GM19455 (cell line): ENCODE data around the gene TCIRG1.

ENCODE experiments used
- ATAC-seq: cut with Tn5 transposase; IDR thresholded peaks from one replicate; pipeline ENCODE4 v1.9.1; 2021; ENCODE audit not compliant: unreplicated experiment

TCIRG1 gene

DNA sequence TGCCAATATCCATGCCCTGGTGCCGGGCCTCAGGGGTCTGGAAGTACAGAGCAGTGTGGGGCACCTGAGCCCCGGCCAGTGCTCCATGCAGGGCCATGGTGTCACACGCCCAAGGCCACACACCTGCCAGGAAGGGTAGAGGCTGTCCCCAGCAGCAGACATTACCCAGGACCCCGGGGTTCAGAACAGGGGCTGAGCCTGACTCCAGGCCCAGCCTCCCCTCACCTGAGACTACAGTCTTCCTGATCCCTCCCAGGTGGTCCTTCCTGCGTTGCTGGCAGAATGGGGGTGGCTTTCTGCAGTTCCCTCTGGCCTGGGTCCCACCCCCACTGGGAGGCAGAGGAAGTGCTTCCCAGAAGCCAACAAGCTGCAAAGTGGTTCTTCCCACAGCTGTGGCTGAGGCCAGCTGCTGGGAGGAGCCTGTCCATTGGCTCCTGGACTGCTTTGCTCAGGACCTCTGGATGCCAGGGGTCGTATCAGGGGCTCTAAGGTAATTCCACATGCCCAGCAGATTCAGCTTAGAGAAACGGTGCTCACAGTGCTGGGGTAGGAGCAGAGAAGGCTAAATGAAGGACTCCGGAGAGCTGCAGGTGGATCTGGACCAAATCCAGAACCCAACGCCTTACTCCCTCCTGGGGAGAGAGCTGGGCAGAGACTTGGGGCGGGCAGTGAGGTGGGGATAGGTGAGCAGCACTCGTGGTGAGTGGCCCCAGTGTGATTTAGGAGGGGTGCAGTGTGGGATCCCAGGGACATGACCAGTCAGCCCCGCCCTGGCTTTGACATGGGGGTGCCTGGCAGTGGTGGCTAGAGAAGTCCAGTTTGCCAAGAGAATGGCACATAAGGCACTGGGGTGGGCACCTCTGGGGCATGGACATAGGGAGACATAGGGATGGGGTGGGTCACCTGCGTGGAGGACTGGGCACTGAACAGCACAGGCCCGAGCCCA is 12.6 kb downstream of the TCIRG1 start:
- ATAC-seq: no peak

DNA sequence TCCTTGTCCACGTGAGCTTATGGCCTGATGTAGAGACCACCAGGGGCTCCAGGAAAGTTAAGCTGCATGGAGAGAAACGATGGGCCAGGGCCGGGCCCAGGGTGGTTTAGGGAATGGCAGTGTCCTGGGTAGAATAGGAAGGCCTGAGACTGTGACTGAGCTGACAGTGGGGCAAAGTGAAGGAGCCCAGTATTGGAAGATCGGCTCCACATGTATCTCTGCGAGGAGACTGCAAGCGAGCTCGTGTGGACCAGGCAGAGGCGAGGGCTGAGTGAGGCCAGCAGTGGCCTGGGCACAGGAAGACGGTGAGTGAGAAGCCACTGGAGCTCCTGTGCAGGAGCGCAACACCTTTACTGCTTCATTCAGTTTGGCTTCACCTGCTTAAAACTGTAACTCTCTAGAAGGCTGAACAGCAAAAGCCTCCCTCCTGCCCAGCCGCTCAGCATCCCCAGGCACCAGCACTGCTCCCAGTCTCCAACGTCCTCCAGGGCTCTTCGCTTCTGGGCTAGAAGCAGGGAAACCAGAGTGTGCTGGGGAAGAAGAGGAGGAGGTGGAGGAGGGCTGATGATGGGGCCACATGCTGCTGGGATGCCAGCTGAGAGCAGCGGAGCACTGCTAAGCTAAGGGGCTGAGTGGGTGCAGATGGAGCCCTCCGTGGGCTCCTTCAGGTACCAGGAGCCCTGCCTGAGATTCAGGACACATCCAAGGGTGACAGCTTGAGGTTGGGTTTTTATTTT is 13.5 kb downstream of the TCIRG1 start:
- no peak for ATAC-seq

DNA sequence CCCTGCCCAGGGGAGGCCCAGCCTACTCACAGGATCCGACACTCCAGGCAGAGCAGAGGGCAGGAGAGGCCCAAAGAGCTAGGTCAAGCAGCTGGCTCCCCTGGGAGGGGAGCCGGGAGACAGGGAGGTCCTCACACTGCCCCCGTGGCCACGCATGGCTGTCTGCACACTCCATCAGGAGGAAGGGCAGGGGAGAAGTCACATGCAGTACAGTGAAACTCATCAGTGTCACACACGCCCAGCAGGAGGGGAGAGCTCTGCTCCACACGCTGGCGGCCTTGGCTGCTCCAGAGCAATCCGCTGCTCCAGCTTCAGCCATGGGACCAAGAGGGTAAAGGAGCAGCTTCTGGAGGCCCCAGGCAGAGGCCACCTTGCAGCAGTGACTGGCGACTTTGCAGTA is 14.3 kb downstream of the TCIRG1 start:
- no peak for ATAC-seq

DNA sequence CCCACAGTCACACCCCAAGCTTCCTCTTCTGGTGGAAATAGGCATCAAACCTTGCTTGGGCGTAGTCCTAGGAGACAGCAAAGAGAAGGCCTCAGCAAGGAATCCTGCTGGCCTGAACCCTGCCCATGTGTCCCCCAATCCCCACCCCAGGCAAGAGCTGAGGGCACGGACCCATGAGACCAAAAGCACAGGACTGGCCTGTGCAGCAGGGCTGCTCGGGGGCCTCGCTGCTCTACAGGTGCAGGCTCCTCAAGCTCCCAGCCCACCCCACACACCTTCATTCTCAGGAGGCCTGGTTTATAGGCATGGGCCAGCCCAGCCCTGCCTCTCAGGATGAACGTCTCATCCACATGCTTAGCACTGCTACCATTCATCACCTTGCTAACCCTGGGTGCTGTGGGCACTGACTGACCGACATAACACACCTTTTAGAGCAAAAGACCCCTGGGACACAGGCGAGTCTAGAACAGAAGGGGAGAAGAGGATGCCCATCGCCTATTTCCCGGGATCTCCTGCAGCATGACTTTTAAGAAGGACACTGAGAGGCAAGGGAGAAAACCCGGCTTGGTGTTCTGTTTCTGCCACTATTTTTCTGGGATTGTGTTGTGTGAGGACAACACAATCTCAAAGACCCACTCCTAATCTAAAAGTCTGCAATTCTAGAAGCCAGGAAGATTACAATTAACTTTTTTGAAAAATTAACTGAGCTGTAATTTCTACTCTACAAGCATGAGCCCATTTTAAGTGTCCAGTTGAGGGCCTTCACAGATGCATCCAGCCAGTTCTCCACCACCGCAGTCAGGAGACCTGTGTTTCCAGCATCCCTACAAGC is 15.4 kb downstream of the TCIRG1 start:
- no peak for ATAC-seq

DNA sequence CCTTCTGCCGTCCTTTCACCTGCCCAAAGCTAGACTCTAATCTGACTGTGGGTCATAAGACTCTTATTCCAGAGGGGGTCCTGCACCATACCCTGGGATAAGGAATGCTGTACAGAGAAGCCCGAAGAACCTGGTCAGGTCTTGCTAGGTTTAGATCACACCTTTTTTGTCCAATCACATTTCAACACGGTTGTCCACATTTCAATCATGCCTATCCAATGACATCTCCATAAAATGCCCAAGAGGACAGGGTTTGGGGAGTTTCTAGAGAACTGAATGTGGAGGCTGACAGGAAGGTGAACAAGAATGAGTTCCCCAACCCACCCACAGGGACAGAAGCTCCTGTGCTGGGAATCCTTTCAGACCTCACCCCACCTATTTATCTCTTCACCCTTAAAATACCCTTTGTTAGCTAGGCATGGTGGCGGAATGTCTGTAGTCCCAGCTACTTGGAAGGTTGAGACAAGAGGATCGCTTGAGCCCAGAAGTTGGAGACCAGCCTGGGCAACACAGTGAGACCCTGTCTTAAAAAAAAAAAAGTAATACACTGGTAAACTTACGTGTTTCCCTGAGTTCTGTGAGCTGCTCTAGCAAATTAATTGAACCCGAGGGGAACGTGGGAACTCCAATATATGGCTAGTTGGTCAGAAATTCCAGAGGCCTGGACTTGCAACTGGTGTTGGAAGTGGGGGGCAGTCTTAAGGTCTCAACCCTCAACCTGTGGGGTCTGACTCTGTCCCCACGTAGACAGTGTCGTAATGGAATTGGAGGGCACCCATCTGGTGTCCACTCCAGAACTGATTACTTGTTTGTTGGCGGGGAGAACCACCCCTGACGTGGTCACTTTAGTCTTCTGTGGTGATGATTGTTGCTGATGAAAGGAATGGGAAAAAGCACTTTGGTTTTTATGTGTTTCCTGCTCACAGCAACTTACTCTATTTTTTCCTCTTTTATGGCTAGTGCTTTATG is 17.8 kb downstream of the TCIRG1 start:
- ATAC-seq: no peak

DNA sequence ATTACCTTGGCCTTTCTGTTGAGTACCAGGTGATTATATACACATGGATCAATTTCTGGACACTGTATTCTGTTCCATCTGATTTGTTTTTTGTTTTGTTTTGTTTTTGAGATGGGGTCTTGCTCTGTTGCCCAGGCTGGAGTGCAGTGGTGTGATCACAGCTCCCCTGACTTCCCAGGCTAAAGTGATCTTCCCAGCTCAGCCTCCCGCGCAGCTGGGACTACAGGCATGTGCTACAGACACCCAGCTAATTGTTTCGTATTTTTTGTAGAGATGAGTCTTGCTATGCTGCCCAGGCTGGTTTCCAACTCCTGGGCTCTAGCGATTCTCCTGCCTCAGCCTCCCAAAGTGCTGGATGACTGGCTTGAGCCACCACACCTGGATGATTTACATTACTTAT is 19.0 kb downstream of the TCIRG1 start:
- no peak for ATAC-seq

DNA sequence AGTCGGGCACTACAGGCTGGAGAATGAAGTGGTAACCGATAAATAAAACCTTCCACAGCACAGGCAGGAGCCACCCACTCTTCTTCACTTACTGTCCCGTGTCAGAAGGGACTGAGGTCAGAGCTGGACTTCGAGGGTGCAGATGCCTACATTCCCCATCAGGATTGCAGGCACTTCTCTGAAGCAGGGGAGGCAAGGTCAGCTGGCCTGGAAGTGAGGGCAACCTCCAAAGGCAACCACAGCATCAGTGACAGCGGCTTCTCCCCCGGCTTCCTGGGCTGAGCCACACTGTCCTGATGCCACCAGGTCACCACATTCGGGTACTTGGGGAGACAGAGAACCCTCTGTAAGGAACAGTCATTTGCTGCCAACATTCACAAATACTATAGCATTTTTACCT is 22.7 kb downstream of the TCIRG1 start:
- ATAC-seq: no peak

DNA sequence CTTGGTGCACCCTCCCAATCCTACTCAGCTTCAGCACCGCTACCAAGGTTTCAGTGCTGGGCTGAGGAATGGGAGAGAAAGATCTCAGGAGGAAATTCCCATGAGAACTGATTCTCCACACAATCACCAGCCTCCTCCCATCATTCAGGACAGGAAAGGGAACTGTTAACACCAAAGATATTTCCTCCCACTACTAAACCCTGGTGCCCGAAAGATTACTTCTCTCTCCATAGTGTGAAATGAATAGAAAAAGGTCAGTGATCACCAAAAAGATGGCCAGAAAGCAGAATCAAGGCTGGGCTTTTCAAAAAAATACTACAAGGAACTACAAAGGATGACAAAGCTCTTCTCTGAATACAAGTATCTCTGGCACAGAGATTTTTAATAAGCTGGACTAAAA is 26.1 kb downstream of the TCIRG1 start:
- ATAC-seq: no peak

DNA sequence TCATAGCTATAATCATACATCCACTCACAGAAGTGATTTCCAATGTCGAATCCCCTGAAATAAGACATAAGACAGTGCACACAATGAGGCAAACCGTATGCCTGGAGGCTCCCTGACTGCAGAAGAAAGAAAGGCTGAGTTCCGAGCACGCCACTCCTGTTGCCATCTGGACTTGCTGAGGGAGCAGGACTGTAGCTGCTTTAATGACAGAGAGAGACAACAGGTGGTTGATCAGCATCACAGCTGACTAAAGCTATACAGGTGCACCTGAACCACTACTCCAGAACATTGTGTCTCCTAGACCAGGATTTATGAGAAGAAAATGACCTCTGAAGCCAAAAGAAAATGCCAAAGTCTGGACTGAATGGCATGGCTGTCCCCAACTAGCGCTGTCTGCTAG is 27.0 kb downstream of the TCIRG1 start:
- ATAC-seq: no peak

DNA sequence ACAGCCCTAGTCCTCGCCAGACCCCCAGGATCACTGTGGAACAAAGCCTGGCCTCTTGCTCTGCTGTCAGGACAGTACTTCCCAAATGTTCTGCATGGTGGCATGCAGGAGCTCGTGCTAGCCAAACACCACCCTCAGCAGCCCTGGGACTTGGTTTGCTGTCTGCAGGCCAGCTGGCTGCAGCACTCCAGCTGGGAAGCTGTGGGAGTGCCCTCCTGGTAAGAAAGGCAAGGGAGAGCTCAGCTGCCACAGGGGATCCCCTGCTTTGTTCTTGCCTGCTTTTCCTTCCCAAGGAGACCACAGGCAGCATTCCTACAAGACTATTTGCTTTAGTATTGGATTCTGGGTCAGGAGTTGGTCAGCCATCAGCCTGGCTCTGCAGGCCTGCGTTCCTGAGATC is 27.9 kb downstream of the TCIRG1 start:
- ATAC-seq: no peak

DNA sequence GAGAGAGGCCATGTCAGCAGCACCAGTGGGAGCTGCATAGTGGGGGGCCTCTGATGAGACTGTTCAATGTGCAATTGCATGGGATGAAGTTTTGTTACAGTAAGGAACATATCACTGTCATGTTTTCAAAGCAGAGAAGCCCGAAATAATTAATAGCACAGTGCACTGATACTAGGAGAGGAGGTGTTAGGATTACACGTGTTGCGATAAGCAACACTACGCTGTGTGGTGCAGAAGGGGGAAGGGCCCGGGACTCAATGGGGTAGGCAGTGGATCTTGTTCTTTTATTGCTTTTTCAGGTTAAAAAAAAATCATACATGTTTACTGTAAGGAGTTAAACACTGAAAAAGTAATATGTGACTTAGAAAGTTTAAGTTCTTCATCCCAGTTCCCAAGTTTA is 29.2 kb downstream of the TCIRG1 start:
- no peak for ATAC-seq

DNA sequence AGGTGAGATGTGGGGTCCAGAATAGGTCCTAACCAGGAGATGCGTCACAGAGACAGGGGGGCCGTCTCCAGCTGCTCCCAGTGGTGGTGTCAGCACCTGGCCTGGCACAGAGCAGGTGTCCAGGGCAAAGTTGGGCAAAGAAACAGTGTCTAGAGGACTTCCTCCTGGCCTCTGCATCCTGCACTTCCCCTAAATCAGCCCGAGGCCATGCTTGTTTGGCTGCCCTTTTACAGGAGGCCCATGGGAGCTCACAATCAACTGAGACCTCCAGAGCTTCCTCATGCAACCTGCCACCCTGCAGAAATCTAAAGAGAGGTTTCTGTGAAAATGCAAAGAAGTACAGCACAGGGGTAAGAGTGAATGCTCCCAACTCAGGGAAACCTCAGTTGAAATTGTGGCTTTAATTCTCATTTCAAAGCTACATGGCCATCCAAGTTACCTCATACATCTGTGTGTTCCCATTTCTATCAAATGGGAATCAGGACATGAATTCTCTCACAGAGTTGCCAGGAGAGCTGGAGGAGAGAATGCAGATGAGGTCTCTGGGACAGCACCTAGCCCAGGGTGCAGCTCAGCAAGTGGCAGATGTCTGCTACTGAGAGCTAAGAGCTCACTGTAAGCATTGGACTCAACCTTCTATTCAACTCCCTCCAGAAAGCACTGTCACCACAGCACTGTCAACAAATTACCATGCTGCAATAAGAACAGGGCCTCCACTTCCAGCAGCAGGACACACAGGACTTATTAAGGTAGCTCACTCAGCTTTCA is 32.6 kb downstream of the TCIRG1 start:
- no peak for ATAC-seq

DNA sequence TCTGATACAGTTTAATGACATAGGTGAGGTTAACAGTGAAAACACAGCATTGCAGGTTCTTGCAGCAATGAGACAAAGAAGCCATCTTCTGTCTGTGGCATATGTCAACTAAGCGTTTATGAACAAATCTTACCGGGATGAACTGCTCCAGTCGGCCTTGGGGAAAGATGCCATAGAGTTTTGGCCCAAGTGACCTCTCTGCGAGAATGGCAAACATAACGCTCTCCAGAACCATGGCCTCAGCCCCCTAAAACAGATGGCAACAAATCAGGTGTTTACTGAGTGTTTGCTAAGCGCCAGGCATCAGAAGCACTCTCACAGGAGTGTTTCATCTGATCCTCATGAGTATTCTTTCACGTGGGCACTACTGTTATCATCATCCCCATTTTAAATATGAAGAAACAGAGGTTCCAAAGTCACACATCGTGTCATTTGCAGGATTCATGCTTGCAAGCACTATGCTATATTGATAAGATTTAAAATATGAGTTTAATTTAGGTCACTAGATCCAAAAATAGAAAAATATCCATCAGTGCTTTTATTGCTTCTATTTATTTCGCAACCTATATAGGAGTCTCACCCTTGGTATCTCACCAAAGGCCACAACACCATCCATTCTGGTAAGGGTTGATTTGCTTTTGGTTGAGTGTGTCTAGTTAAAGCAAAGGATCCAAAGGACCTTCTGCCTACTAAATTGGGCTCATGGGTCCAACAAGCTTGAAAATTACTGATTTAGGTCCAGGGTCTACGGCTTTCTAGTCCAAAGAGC is 35.9 kb downstream of the TCIRG1 start:
- no peak for ATAC-seq

DNA sequence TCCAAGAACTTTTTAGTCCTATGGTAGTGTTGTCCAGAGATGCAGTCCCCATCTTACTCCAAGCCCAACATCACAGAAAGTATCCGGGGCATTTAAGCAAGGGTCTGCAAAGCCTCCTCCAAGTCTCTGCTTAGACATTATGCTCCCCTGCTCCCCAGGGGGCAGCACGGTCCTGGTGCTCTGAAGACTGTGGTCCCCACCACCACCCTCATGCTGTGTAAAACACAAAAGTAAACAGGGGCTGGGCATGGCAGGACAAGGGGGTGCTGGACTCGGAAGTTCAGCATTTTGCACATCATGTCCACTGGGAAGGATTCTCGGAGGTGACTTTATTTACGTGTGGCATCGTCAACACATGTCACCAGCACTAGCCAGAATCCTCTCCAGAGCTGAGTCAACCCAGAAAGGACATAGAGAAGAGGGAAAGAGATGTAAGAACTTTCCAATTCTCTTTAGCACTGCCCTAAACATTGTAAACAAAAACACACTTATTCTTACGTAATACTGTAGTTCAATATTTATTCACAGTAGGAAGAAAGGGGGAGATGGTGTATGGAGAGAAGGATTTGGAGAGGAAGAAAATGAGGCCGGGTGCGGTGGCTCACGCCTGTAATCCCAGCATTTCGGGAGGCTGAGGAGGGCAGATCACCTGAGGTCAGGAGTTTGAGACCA is 37.7 kb downstream of the TCIRG1 start:
- ATAC-seq: no peak

DNA sequence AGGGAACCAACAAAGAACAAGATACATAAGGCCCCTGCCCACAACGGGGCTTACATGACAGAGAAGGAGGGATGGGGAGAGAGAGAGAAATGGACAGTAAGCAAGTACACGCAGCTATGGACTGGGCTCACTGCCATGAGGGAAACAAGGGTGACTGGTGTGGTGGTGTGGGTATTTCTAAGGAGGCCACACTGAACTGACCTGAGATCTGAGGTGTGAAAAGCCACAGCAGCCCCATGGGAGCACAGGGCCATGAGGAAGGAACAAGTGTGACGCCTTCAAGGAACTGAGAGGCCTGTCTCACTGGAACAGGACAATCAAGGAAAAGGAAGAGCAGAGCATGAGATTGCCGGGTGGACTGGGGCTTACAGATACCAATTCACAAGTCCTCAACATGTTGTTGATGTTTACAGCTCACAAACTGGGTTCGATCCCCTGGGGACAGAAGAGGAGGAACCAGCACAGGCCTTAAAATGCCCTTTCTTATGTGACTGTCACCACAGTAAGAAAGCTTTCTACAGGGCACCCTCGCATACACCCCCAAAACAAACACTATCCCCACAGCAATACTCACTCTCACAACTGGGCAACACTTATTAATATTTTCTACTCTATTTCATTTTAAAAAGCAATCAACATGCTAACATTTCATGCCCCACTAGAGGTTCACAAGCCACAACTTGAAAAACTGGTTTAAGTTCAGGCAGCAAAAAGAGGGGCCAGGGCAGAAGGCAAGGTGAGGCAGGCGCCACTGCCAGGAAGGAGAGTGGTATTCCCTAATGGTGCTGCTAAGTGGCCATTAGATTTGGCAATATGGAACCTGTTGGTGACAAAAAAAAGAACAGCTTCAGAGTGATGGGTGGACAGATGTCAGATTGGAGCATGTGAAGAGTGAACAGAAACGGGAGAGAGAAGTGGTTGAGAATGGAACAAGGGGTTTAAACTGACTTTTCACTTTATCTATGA is 39.1 kb downstream of the TCIRG1 start:
- ATAC-seq: no peak

DNA sequence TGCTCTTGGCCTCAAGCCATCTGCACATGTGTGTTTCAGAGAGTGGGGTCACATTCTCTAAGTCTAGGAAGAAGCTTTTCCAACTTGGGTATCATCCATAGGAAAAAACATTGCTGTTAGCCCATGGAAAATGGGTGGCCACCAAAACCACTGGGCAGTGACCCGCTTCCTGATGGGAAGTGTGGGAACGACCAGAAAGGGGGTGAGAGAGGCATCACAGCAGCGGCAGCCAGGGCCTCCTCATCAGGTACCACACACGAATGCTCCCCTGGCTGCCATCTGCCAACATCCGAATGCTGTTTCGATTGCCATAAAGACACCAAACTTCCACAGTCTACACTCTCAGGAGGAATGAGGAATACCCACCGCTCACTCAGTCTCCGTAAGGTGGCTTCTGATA is 42.0 kb downstream of the TCIRG1 start:
- no peak for ATAC-seq

DNA sequence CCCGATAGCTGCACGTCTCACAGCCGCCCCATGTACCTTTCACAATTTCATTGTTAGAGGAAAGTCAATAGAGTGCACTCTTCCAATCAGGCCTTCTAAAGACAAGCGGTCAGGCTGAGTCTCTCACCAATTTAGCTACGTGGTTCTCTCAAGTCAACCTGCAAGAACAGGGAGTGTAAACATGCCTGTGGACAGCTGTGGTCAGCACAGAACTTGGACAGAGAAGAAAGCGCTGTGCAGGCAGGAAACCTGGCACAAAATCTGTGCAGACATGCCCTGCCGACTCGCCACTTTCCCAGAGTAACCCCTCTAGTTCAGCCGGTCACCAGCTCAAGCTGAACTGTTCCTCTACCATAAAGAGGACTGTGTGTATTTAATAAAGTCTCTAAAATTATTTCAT is 42.9 kb downstream of the TCIRG1 start:
- no peak for ATAC-seq
